SHP77 treated with DMSO at 0.1 percent for 48 hours (cell line): ENCODE measurements around the gene HJV.

Experiments used
- DNase-seq: peaks from one replicate; lab custom pipeline; 2025; lab: John Stamatoyannopoulos, UW

The HJV gene

DNA sequence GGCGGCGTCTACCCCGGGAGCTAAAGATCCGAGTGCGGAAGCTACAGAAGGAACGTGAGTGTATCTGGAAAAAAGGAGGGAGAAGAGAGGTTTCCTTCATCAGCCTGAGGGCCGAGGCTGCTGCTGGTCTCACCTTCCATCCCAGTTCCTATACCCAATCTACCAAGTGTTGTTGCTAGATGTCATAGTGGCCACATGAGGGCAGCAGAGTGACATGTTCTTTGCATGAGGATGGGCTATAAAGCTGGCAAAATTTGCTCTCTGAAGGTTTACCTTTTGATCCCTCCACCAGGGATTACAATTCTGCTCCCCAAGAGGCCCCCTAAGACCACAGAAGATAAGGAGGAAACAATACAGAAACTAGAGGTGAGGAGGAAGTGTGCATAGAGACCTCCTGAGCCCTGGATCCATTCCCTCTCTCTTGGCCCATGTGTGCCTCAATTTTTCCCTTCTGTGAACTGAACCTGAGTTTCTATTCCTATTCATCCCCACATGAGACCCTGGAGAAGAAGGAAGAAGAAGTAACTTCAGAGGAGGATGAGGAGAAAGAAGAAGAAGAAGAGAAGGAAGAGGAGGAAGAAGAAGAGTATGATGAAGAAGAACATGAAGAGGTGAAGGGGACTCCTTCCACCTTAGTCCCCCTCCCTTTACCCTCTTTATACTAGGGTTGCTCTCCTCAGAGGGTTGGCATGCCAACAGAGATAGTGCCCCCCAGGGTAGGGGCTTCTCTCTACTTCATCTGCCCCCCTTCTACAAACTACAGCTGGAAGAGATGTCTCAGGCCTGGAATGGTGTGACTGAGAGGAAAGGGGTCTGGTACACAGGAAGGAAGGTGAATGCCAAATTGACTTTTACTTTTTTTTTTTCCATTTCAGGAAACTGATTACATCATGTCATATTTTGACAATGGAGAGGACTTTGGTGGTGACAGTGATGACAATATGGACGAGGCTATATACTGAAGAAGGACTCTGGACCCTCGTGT is 43.8 kb downstream of the HJV start:
- DNase-seq, result peak; percentile 84

GRCh38 chr1:145977016-145977415 is 44.5 kb downstream of the HJV start:
- DNase-seq, result no peak

- DNase-seq, result no peak
Observed at GRCh38 chr1:145975216-145975615, 46.3 kb downstream of the HJV start.

- DNase-seq, result no peak
Observed at GRCh38 chr1:145974721-145975120, 46.8 kb downstream of the HJV start.

DNA sequence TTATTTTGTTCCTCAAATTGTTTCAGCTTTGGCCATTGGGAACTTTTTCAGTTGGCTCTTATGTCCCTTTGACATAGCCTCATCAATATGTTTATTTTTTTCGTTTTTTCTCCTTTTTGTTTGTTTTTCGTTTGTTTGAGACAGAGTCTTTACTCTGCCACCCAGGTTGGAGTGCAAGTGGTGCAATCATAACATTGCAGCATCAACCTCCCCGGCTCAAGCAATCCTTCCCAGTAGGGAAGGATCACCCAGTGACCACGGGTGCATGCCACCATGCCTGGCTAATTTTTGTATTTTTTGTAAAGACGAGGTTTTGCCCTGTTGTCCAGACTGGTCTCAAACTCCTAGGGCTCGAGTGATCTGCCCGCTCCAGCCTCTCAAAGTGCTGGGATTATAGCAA is 49.0 kb downstream of the HJV start:
- DNase-seq, result no peak
